DOHH2 (cell line): ENCODE measurements around the gene RGS8.

Source experiments
- H3F3A ChIP-seq: fragments of 200-600 bp; sonication (generic), shearing (Covaris generic); 2 replicates; pipeline ENCODE4 v1.6.0; 2016; ENCODE audit warnings: antibody characterized with exemption, mild to moderate bottlenecking; ENCODE audit not compliant: control insufficient read depth, insufficient read depth
- H3K27ac ChIP-seq: fragments of 200-600 bp; sonication (generic); 2 replicates; pipeline ENCODE4 v1.5.1; 2014; ENCODE audit warnings: low read depth, mild to moderate bottlenecking, low read length, moderate library complexity
- H3K27me3 ChIP-seq: fragments of 200-600 bp; sonication (generic); 2 replicates; pipeline ENCODE4 v1.6.1; 2014; ENCODE audit warnings: mild to moderate bottlenecking, low read length, mixed read lengths; ENCODE audit not compliant: control insufficient read depth
- H3K36me3 ChIP-seq: fragments of 200-600 bp; sonication (generic); 2 replicates; pipeline ENCODE4 v1.6.1; 2014; ENCODE audit warnings: mild to moderate bottlenecking, low read length, moderate library complexity, mixed read lengths; ENCODE audit not compliant: control insufficient read depth
- H3K4me1 ChIP-seq: fragments of 200-600 bp; sonication (generic); 2 replicates; pipeline ENCODE4 v1.6.1; 2014; ENCODE audit warnings: mild to moderate bottlenecking, low read length, mixed read lengths; ENCODE audit not compliant: control insufficient read depth
- H3K4me2 ChIP-seq: fragments of 200-600 bp; sonication (generic); 2 replicates; pipeline ENCODE4 v1.6.0; 2014; ENCODE audit warnings: mild to moderate bottlenecking, low read length, moderate library complexity
- H3K4me3 ChIP-seq: fragments of 200-600 bp; sonication (generic); 2 replicates; pipeline ENCODE4 v1.5.1; 2014; ENCODE audit warnings: mild to moderate bottlenecking, low read length, mixed read lengths
- H3K79me2 ChIP-seq: fragments of 200-600 bp; sonication (generic); 2 replicates; pipeline ENCODE4 v1.6.1; 2014; ENCODE audit warnings: mild to moderate bottlenecking, low read length, mixed read lengths; ENCODE audit not compliant: control insufficient read depth
- H3K9me2 ChIP-seq: fragments of 200-600 bp; sonication (generic); replicated peaks from 2 replicates; pipeline ENCODE4 v1.6.1; 2014; ENCODE audit warnings: mild to moderate bottlenecking, low read length, mixed read lengths; ENCODE audit not compliant: control insufficient read depth
- H3K9me3 ChIP-seq: fragments of 200-600 bp; sonication (generic); 2 replicates; pipeline ENCODE4 v1.6.1; 2014; ENCODE audit warnings: antibody characterized with exemption, low read length, mixed read lengths; ENCODE audit not compliant: control insufficient read depth, insufficient read depth
- H4K20me1 ChIP-seq: fragments of 200-600 bp; sonication (generic); 2 replicates; pipeline ENCODE4 v1.6.0; 2014; ENCODE audit warnings: low read depth, mild to moderate bottlenecking, antibody characterized with exemption, low read length, moderate library complexity; ENCODE audit not compliant: control insufficient read depth, insufficient read depth
- CTCF ChIP-seq: fragments of 200-600 bp; sonication (generic); IDR thresholded peaks from one replicate; pipeline ENCODE4 v1.5.1; 2014; ENCODE audit warnings: antibody characterized with exemption, mild to moderate bottlenecking, low read depth, low read length; ENCODE audit not compliant: poor library complexity, severe bottlenecking
- EZH2phosphoT487 ChIP-seq: fragments of 200-600 bp; sonication (generic); IDR thresholded peaks from 2 replicates; pipeline ENCODE4 v1.6.1; 2017; ENCODE audit warnings: borderline replicate concordance, mild to moderate bottlenecking, antibody characterized with exemption, low read length, moderate library complexity, mixed read lengths

Gene RGS8

GRCh38 chr1:182716740-182717720 is 32.6 kb upstream of the RGS8 start:
- Histone ChIP-seq H3K4me1 (peaks cover 12% of the 10 kb centered on the region), H3K79me2 (no peaks in the 10 kb centered on the region), H3K4me3 (peak overlapping the region; percentile 21), H3K9me3 (no peaks in the 10 kb centered on the region), H3K4me2 (peak overlapping the region; percentile 38), H3F3A (no peaks in the 10 kb centered on the region), H4K20me1 (no peaks in the 10 kb centered on the region), H3K9me2 (no peaks in the 10 kb centered on the region), H3K27me3 (no peaks in the 10 kb centered on the region), H3K27ac (no peak overlapping the region), H3K36me3 (no peaks in the 10 kb centered on the region)
- TF ChIP-seq CTCF (no peak), EZH2phosphoT487 (no peak)

GRCh38 chr1:182715531-182715930 is 31.1 kb upstream of the RGS8 start:
- no peaks in the 10 kb centered on the region for H3K9me2 ChIP-seq
- H4K20me1 ChIP-seq, result no peaks in the 10 kb centered on the region
- no peaks in the 10 kb centered on the region for H3F3A ChIP-seq
- no peak overlapping the region for H3K4me2 ChIP-seq
- no peak for TF ChIP-seq CTCF
- no peak for TF ChIP-seq EZH2phosphoT487
- H3K27ac ChIP-seq, result no peak overlapping the region
- H3K36me3 ChIP-seq, result no peaks in the 10 kb centered on the region
- no peaks in the 10 kb centered on the region for H3K9me3 ChIP-seq
- no peak overlapping the region for H3K4me3 ChIP-seq
- peaks cover 12% of the 10 kb centered on the region for H3K4me1 ChIP-seq
- H3K27me3 ChIP-seq, result no peaks in the 10 kb centered on the region
- H3K79me2 ChIP-seq, result no peaks in the 10 kb centered on the region

GRCh38 chr1:182714546-182714945 is 30.2 kb upstream of the RGS8 start:
- no peaks in the 10 kb centered on the region for H4K20me1 ChIP-seq
- H3K4me2 ChIP-seq, result no peak overlapping the region
- H3K9me3 ChIP-seq, result no peaks in the 10 kb centered on the region
- peaks cover 12% of the 10 kb centered on the region for H3K4me1 ChIP-seq
- H3K79me2 ChIP-seq, result no peaks in the 10 kb centered on the region
- no peak overlapping the region for H3K4me3 ChIP-seq
- H3F3A ChIP-seq, result no peaks in the 10 kb centered on the region
- H3K36me3 ChIP-seq, result no peaks in the 10 kb centered on the region
- no peak overlapping the region for H3K27ac ChIP-seq
- H3K9me2 ChIP-seq, result no peaks in the 10 kb centered on the region
- TF ChIP-seq CTCF (no peak), EZH2phosphoT487 (no peak)
- H3K27me3 ChIP-seq, result no peaks in the 10 kb centered on the region
